ENCODE results near the gene CCDC30. TPM values are rescaled to one million over a fixed set of nuclear protein-coding genes. Genes with fewer than 3 reads are reported as not detected.

CCDC30 gene
- total and polyA plus RNA-seq, 9 donors = 3.8 to 11.7 (median 6.7) TPM

DNA sequence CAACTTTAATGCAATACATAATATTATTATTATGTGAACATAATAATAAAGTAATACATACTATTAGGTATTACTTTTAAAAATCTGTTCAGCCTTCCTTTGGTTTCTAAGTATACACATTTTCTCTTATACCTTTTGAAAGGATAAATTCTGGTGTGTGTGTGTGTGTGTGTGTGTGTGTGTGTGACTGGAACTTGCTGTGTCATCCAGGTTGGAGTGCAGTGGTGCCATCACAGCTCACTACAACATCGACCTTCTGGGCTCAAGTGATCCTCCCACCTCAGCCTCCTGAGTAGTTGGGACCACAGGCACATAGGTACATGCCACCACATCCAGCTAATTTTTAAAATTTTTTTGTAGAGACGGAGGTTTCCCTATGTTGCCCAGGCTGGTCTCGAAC is 88.5 kb downstream of the CCDC30 start:
- Histone ChIP-seq H3K4me3 (no peak overlapping the region), H3K4me1 (ENCODE audit: insufficient read depth) (no peaks in the 10 kb centered on the region), H3K27me3 (no peaks in the 10 kb centered on the region), H3K9me3 (no peaks in the 10 kb centered on the region), H3K27ac (no peak overlapping the region), H3K36me3 (no peaks in the 10 kb centered on the region)
- TF ChIP-seq POLR2A (IDR thresholded peaks at IDR 0.05) (no peak), EP300 (IDR thresholded peaks at IDR 0.05) (no peak)
- TF ChIP-seq, protein P1, sequence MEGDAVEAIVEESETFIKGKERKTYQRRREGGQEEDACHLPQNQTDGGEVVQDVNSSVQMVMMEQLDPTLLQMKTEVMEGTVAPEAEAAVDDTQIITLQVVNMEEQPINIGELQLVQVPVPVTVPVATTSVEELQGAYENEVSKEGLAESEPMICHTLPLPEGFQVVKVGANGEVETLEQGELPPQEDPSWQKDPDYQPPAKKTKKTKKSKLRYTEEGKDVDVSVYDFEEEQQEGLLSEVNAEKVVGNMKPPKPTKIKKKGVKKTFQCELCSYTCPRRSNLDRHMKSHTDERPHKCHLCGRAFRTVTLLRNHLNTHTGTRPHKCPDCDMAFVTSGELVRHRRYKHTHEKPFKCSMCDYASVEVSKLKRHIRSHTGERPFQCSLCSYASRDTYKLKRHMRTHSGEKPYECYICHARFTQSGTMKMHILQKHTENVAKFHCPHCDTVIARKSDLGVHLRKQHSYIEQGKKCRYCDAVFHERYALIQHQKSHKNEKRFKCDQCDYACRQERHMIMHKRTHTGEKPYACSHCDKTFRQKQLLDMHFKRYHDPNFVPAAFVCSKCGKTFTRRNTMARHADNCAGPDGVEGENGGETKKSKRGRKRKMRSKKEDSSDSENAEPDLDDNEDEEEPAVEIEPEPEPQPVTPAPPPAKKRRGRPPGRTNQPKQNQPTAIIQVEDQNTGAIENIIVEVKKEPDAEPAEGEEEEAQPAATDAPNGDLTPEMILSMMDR (IDR thresholded peaks at IDR 0.05) = no peak
- intact Hi-C loops (cut with DNase I) = no loop called here
- WGBS, 3 donors = 82 to 90% (median 89%) methylated on average over 3 of the region's 3 CpGs
- DNase-seq = no peak

DNA sequence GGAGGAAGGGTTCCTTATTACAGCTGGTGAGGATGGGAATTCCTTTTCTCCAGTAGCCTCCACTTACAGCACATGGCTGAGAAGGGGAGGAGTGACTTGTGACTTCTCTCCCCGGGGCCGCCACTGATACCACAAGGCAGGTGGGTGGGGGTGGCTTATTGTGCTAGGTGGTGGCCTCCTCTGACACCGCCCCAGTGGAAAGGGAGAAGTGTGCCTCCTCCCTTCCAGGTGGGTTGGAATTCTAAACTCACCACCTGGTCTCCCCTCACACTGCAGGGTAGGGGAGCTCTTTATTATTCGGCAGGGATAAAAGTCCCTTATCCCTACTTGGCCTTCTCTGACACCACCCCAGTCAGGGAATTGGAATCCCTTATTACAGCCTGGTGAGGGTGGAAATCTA is 89.5 kb downstream of the CCDC30 start:
- no peaks in the 10 kb centered on the region for H3K9me3 ChIP-seq
- H3K4me3 ChIP-seq = no peak overlapping the region
- no peak overlapping the region for H3K27ac ChIP-seq
- 82 to 87% (median 85%) methylated on average over 4 of the region's 4 CpGs for WGBS, 3 donors
- no peak for DNase-seq
- H3K4me1 ChIP-seq (ENCODE audit: insufficient read depth) = no peaks in the 10 kb centered on the region
- intact Hi-C loops (cut with DNase I) = no loop called here
- H3K36me3 ChIP-seq = no peaks in the 10 kb centered on the region
- TF ChIP-seq, protein P1 (IDR thresholded peaks at IDR 0.05) = no peak
- no peak for TF ChIP-seq POLR2A (IDR thresholded peaks at IDR 0.05)
- no peak for TF ChIP-seq EP300 (IDR thresholded peaks at IDR 0.05)
- H3K27me3 ChIP-seq = no peaks in the 10 kb centered on the region

DNA sequence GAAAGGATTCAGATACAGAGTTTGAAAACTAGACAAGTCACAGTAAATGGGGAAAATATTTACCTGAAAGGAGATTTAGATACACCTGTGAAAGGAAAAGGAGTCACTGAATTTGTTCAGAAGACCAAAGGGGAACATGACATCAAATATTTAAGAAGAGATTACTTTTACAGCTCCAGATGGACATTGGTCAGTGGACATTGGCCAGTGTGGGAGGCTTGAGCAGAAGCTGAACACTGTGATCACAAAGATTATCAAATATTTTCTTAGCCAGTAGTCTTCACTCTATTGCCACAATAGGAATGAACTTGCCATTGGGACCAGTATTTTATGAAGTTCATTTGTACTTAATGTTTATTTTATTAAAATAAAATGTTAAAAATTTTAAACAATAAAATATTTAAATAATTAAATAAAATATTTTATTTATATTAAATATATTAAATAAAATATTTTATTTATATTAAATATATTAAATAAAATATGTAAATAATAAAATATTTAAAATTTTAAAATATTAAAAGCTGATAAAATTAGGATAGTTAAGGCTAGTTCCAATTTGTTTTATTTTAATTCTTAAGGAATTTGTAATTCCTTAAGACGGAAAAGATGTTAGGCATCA is 94.3 kb downstream of the CCDC30 start:
- intact Hi-C loops (cut with DNase I) = no loop called here
- TF ChIP-seq, protein P1 (IDR thresholded peaks at IDR 0.05) = no peak
- no peak for TF ChIP-seq POLR2A (IDR thresholded peaks at IDR 0.05)
- no peak for TF ChIP-seq EP300 (IDR thresholded peaks at IDR 0.05)
- WGBS, 3 donors = 88 to 91% (median 89%) methylated on average over 1 of the region's 1 CpG

DNA sequence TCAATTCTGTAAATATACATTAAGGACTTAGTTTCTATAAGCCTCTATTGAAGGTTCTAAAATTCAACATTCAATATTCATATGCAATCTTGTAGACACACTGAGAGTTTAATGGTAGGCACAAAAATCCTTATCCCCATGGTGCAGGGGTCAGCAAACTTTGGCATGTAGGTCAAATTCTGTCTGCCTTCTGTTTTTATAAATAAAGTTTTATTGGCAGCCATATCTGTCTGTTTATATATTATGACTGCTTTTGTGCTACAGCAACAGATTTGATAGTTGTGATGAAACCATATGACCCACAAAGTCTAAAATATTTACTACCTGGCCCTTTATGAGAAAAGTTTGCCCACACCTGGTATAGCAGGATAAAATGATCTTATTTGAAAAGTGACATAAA is 104.0 kb downstream of the CCDC30 start:
- Histone ChIP-seq H3K27me3 (no peaks in the 10 kb centered on the region), H3K9me3 (no peaks in the 10 kb centered on the region), H3K36me3 (no peaks in the 10 kb centered on the region), H3K4me3 (no peak overlapping the region), H3K4me1 (ENCODE audit: insufficient read depth) (no peaks in the 10 kb centered on the region), H3K27ac (no peak overlapping the region)
- intact Hi-C loops (cut with DNase I) = no loop called here
- DNase-seq = no peak
- TF ChIP-seq, protein P1 (IDR thresholded peaks at IDR 0.05) = no peak
- no peak for TF ChIP-seq EP300 (IDR thresholded peaks at IDR 0.05)
- TF ChIP-seq POLR2A (IDR thresholded peaks at IDR 0.05) = no peak

More for the DNA sequence above, 94.3 kb downstream of the CCDC30 start:
- Histone ChIP-seq H3K4me1 (ENCODE audit: insufficient read depth) (no peaks in the 10 kb centered on the region), H3K27me3 (no peaks in the 10 kb centered on the region), H3K36me3 (no peaks in the 10 kb centered on the region), H3K4me3 (no peak overlapping the region), H3K27ac (no peak overlapping the region), H3K9me3 (no peaks in the 10 kb centered on the region)
- no peak for DNase-seq
